ENCODE measurements around the gene SLAMF8. TPM values are rescaled to one million over a fixed set of nuclear protein-coding genes. Genes with fewer than 3 reads are reported as not detected.

The SLAMF8 gene
- total RNA-seq, 1 experiment from 2014 or later: not detected

- Histone ChIP-seq H3K4me3 (ENCODE audit: low read depth, low read length) (no peak overlapping the region), H3K27me3 (replicated peaks; ENCODE audit: control insufficient read depth, insufficient read depth, low read length) (no peaks in the 10 kb centered on the region), H3K9me3 (no peaks in the 10 kb centered on the region), H3K4me1 (peaks cover 5% of the 10 kb centered on the region), H3K36me3 (ENCODE audit: control insufficient read depth, insufficient read depth, low read length) (no peaks in the 10 kb centered on the region)
- CTCF ChIA-PET: no interaction called here
- POLR2A ChIA-PET: no interaction called here
- Mint-ChIP-seq H3K27ac (ENCODE audit: unreplicated experiment) (no peak overlapping the region), H3K36me3 (ENCODE audit: insufficient read depth, unreplicated experiment) (no peaks in the 10 kb centered on the region), H3K9me3 (ENCODE audit: unreplicated experiment) (no peaks in the 10 kb centered on the region), H3K4me3 (ENCODE audit: unreplicated experiment) (no peak overlapping the region), H3K27me3 (ENCODE audit: insufficient read depth, unreplicated experiment) (no peaks in the 10 kb centered on the region), H3K4me1 (ENCODE audit: low read depth, unreplicated experiment) (peaks cover 15% of the 10 kb centered on the region)
- no TSS peak for BruUV-seq (replicated peaks)
- intact Hi-C loops (cut with micrococcal nuclease; ENCODE audit: unreplicated experiment): no loop called here
- TF ChIP-seq CTCF (IDR thresholded peaks at IDR 0.05; ENCODE audit: insufficient read depth in 1 of 2, low read depth in 1 of 2, low read length in 1 of 2, severe bottlenecking in 1 of 2, unreplicated experiment in 1 of 2): peak in 1 of 2 experiments; percentile 4
- DNase-seq: no peak
These were observed 5.4 kb upstream of the SLAMF8 start for GRCh38 chr1:159821171-159821867.

DNA sequence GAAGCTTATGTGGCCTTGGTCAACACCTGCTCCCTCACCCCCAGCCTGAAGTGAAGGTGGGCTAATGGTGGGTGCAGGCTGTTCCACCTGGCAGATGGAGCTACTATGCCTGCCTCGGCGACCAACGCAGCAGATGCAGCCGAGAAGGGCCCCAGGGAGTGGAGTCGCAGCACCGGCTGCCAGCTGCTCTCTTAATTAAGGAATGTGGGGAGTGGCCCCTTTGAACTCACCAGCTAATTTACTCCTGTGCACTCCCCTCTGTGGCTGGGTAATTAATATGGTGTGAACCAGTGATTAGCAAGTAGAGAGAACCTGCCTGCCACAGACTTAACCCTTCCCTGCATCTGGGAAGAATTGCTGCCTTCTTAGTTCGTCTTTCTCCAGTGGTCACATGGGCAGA lies 3.3 kb upstream of the SLAMF8 start:
- H3K9me3 Mint-ChIP-seq (ENCODE audit: unreplicated experiment): no peaks in the 10 kb centered on the region
- no peaks in the 10 kb centered on the region for H3K36me3 Mint-ChIP-seq (ENCODE audit: insufficient read depth, unreplicated experiment)
- no peaks in the 10 kb centered on the region for H3K9me3 ChIP-seq
- no peak overlapping the region for H3K4me3 Mint-ChIP-seq (ENCODE audit: unreplicated experiment)
- H3K27me3 Mint-ChIP-seq (ENCODE audit: insufficient read depth, unreplicated experiment): no peaks in the 10 kb centered on the region
- peaks cover 15% of the 10 kb centered on the region for H3K4me1 Mint-ChIP-seq (ENCODE audit: low read depth, unreplicated experiment)
- no peaks in the 10 kb centered on the region for H3K27me3 ChIP-seq (replicated peaks; ENCODE audit: control insufficient read depth, insufficient read depth, low read length)
- H3K36me3 ChIP-seq (ENCODE audit: control insufficient read depth, insufficient read depth, low read length): no peaks in the 10 kb centered on the region
- peaks cover 5% of the 10 kb centered on the region for H3K4me1 ChIP-seq
- BruUV-seq (replicated peaks): no TSS peak
- intact Hi-C loops (cut with micrococcal nuclease; ENCODE audit: unreplicated experiment): no loop called here
- no peak for DNase-seq
- CTCF ChIA-PET: interaction anchor here (0.6 to 0.7 kb wide), 2 partner anchors 25 to 39 kb away, joined by 3 read pairs; no protein-coding TSS in a partner anchor
- TF ChIP-seq CTCF (IDR thresholded peaks at IDR 0.05; ENCODE audit: insufficient read depth in 1 of 2, low read depth in 1 of 2, low read length in 1 of 2, severe bottlenecking in 1 of 2, unreplicated experiment in 1 of 2): no peak
- H3K27ac Mint-ChIP-seq (ENCODE audit: unreplicated experiment): no peak overlapping the region
- no peak overlapping the region for H3K4me3 ChIP-seq (ENCODE audit: low read depth, low read length)
- POLR2A ChIA-PET: no interaction called here

DNA sequence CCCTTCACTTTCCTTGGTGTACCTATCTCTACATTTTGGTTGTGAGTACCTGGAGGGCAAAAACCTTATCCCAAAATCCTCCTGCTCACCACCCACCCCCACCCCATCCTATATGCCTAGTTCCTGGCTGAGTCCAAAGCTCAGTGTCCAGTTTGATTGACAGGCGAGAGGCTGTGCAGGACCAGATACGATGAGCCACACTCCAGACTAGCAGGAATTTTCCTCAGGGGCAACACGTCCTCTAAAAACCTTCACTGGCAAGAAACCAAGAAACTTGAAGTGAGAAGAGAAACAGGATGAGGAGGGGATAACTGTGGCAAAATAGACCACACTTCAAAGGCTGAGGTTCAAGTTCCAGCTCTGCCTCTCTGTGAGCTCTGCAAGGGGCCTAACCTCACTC lies 1.1 kb upstream of the SLAMF8 start:
- Histone ChIP-seq H3K27me3 (replicated peaks; ENCODE audit: control insufficient read depth, insufficient read depth, low read length) (no peaks in the 10 kb centered on the region), H3K36me3 (ENCODE audit: control insufficient read depth, insufficient read depth, low read length) (no peaks in the 10 kb centered on the region), H3K9me3 (no peaks in the 10 kb centered on the region), H3K4me1 (peaks cover 5% of the 10 kb centered on the region), H3K4me3 (ENCODE audit: low read depth, low read length) (no peak overlapping the region)
- no TSS peak for BruUV-seq (replicated peaks)
- H3K9me3 Mint-ChIP-seq (ENCODE audit: unreplicated experiment): no peaks in the 10 kb centered on the region
- intact Hi-C loops (cut with micrococcal nuclease; ENCODE audit: unreplicated experiment): no loop called here
- ChIA-PET POLR2A (no interaction called here), CTCF (interaction anchor here (0.7 to 1.0 kb wide), 2 partner anchors 27 to 45 kb away, joined by 3 to 4 read pairs; partner anchors contain the start of gene DUSP23)
- TF ChIP-seq CTCF (IDR thresholded peaks at IDR 0.05; ENCODE audit: insufficient read depth in 1 of 2, low read depth in 1 of 2, low read length in 1 of 2, severe bottlenecking in 1 of 2, unreplicated experiment in 1 of 2): no peak
- H3K36me3 Mint-ChIP-seq (ENCODE audit: insufficient read depth, unreplicated experiment): no peaks in the 10 kb centered on the region
- DNase-seq: no peak
- H3K4me1 Mint-ChIP-seq (ENCODE audit: low read depth, unreplicated experiment): peaks cover 15% of the 10 kb centered on the region
- H3K4me3 Mint-ChIP-seq (ENCODE audit: unreplicated experiment): no peak overlapping the region
- no peaks in the 10 kb centered on the region for H3K27me3 Mint-ChIP-seq (ENCODE audit: insufficient read depth, unreplicated experiment)
- peak overlapping the region; percentile 19 for H3K27ac Mint-ChIP-seq (ENCODE audit: unreplicated experiment)
